Keratinocyte (primary cell): Measurements from ENCODE around the gene LSP1. TPM values are rescaled to one million over a fixed set of nuclear protein-coding genes. Genes with fewer than 3 reads are reported as not detected.

ENCODE experiments used
- DNase-seq: peaks from one replicate; pipeline ENCODE4 v3.0.0-alpha.2; 2011; ENCODE audit warnings: low read depth, missing footprints, low spot score
- FAIRE-seq: peaks from 2 replicates; lab custom pipeline; 2011; peaks lifted over from hg19 to GRCh38; lab: Jason Lieb, UNC
- H2AFZ ChIP-seq: 2 replicates; pipeline ENCODE4 v1.6.0; 2012; ENCODE audit warnings: low read length, control low read depth, inconsistent platforms; ENCODE audit not compliant: control insufficient read depth
- H3K27ac ChIP-seq: 2 replicates; pipeline ENCODE4 v1.5.1; 2011; ENCODE audit warnings: low read length; ENCODE audit not compliant: control insufficient read depth, insufficient read depth
- H3K27me3 ChIP-seq: 3 replicates; pipeline ENCODE4 v1.6.0; 2011; ENCODE audit warnings: low read length; ENCODE audit not compliant: control insufficient read depth, insufficient read depth; ENCODE audit errors: extremely low read depth
- H3K36me3 ChIP-seq, 2 experiments: 2 replicates in 1 of 2; 3 replicates in 1 of 2; pipeline ENCODE4 v1.5.1; 2011; ENCODE audit warnings: low read length in 2 of 2, mild to moderate bottlenecking in 1 of 2; ENCODE audit not compliant: control insufficient read depth in 2 of 2, insufficient read depth in 2 of 2; ENCODE audit errors: extremely low read depth in 1 of 2
- H3K4me1 ChIP-seq: 3 replicates; pipeline ENCODE4 v1.5.1; 2011; ENCODE audit warnings: low read length; ENCODE audit not compliant: control insufficient read depth, insufficient read depth; ENCODE audit errors: extremely low read depth
- H3K4me2 ChIP-seq: 3 replicates; pipeline ENCODE4 v1.6.0; 2011; ENCODE audit warnings: low read depth, low read length; ENCODE audit not compliant: control insufficient read depth, insufficient read depth; ENCODE audit errors: extremely low read depth
- H3K4me3 ChIP-seq, 3 experiments: fragments of 200-600 bp in 1 of 3; sonication (generic) in 1 of 3; 2 replicates in 2 of 3; 3 replicates in 1 of 3; pipeline ENCODE4 v1.5.1; 2011 to 2016; ENCODE audit warnings: low read length in 3 of 3, mild to moderate bottlenecking in 3 of 3, control low read depth in 2 of 3, inconsistent platforms in 1 of 3, low read depth in 1 of 3, mixed read lengths in 1 of 3, mixed run types in 1 of 3, moderate library complexity in 1 of 3; ENCODE audit not compliant: control insufficient read depth in 2 of 3, insufficient read depth in 2 of 3; ENCODE audit errors: extremely low read depth in 1 of 3
- H3K79me2 ChIP-seq: 2 replicates; pipeline ENCODE4 v1.6.0; 2012; ENCODE audit warnings: low read length; ENCODE audit not compliant: control insufficient read depth, insufficient read depth
- H3K9ac ChIP-seq: 3 replicates; pipeline ENCODE4 v1.6.0; 2011; ENCODE audit warnings: low read length; ENCODE audit not compliant: control insufficient read depth, insufficient read depth; ENCODE audit errors: extremely low read depth
- H3K9me1 ChIP-seq: 3 replicates; pipeline ENCODE4 v1.6.0; 2011; ENCODE audit warnings: low read length; ENCODE audit not compliant: control insufficient read depth, insufficient read depth; ENCODE audit errors: extremely low read depth
- H3K9me3 ChIP-seq: 2 replicates; pipeline ENCODE4 v1.5.1; 2012; ENCODE audit warnings: low read depth, low read length; ENCODE audit not compliant: control insufficient read depth
- H4K20me1 ChIP-seq: 3 replicates; pipeline ENCODE4 v1.6.0; 2011; ENCODE audit warnings: low read length; ENCODE audit not compliant: control insufficient read depth, insufficient read depth; ENCODE audit errors: extremely low read depth
- CTCF ChIP-seq, 3 experiments: IDR thresholded peaks in 1 of 3; conservative IDR thresholded peaks in 1 of 3; optimal IDR thresholded peaks in 1 of 3; 2 replicates in 2 of 3; 3 replicates in 1 of 3; pipeline versions ENCODE3 to v1.5.1; 2011; ENCODE audit warnings: low read length in 3 of 3, mild to moderate bottlenecking in 3 of 3, moderate library complexity in 2 of 3, control low read depth in 1 of 3, inconsistent platforms in 1 of 3; ENCODE audit not compliant: insufficient read depth in 2 of 3; ENCODE audit errors: extremely low read depth in 1 of 3
- EZH2 ChIP-seq: IDR thresholded peaks from one replicate; pipeline ENCODE4 v1.6.1; 2012; ENCODE audit warnings: inconsistent platforms, mild to moderate bottlenecking, low read length, moderate library complexity
- dilution Hi-C: fragments of 300-500 bp; cut with MboI; formaldehyde crosslinking; loops from one replicate; pipeline ENCODE4 v1.7.0; 2020; ENCODE audit warnings: low sequenced_read_pairs; ENCODE audit not compliant: extremely low pct_ligation_motif_present
- polyA plus RNA-seq, 5 experiments: library from polyadenylated mRNA; depleted of rRNA in 3 of 5; stranded (reverse) in 3 of 5; stranded (forward) in 1 of 5; unstranded in 1 of 5; fragments of >200 nt; gene quantifications; 1 replicate in 1 of 5; 2 replicates in 3 of 5; 3 replicates in 1 of 5; pipeline versions ENCODE4 v1.2.1 to v1.2.3, GENCODE V29; 2011 to 2012; ENCODE audit warnings: missing spikeins in 2 of 5, low read depth in 1 of 5, low replicate concordance in 1 of 5

LSP1 gene
- polyA plus RNA-seq, 1 donor (not counting 4 experiments of a cell fraction or from before 2014, with no cell fraction given): 0.94 TPM

GRCh38 chr11:1889941-1890855 lies 37.3 kb downstream of the LSP1 start:
- H3K4me2 ChIP-seq: no peak overlapping the region
- no peaks in the 10 kb centered on the region for H3K9me3 ChIP-seq
- H3K79me2 ChIP-seq: no peaks in the 10 kb centered on the region
- H3K27ac ChIP-seq: no peak overlapping the region
- no peak for DNase-seq
- no peak overlapping the region for H3K4me3 ChIP-seq
- H4K20me1 ChIP-seq: no peaks in the 10 kb centered on the region
- TF ChIP-seq EZH2 (no peak), CTCF (optimal IDR thresholded peaks at IDR 0.05 in 1 of 3, IDR thresholded peaks at IDR 0.05 in 1 of 3, conservative IDR thresholded peaks at IDR 0.05 in 1 of 3; ENCODE audit: extremely low read depth in 1 of 3, insufficient read depth in 2 of 3, low read length in 3 of 3) (no peak)
- H3K4me1 ChIP-seq: no peaks in the 10 kb centered on the region
- no peaks in the 10 kb centered on the region for H3K36me3 ChIP-seq
- no peak overlapping the region for H3K9ac ChIP-seq
- H3K9me1 ChIP-seq: no peaks in the 10 kb centered on the region
- dilution Hi-C loops: no loop called here
- no peak overlapping the region for H2AFZ ChIP-seq
- H3K27me3 ChIP-seq: peaks cover 3% of the 10 kb centered on the region
- no peak for FAIRE-seq

- Histone ChIP-seq H3K27ac (no peak overlapping the region), H3K27me3 (peaks cover 3% of the 10 kb centered on the region), H3K4me3 (no peak overlapping the region), H2AFZ (no peak overlapping the region), H3K79me2 (no peaks in the 10 kb centered on the region), H3K9me3 (no peaks in the 10 kb centered on the region), H3K4me2 (no peak overlapping the region), H3K36me3 (no peaks in the 10 kb centered on the region), H3K9me1 (no peaks in the 10 kb centered on the region), H4K20me1 (no peaks in the 10 kb centered on the region), H3K4me1 (no peaks in the 10 kb centered on the region), H3K9ac (no peak overlapping the region)
- DNase-seq (no peak), FAIRE-seq (no peak)
- dilution Hi-C loops: no loop called here
- TF ChIP-seq CTCF (optimal IDR thresholded peaks at IDR 0.05 in 1 of 3, IDR thresholded peaks at IDR 0.05 in 1 of 3, conservative IDR thresholded peaks at IDR 0.05 in 1 of 3; ENCODE audit: extremely low read depth in 1 of 3, insufficient read depth in 2 of 3, low read length in 3 of 3) (no peak), EZH2 (no peak)
Measured at GRCh38 chr11:1890856-1891830, 38.3 kb downstream of the LSP1 start.
